ENCODE results near the gene C1QA. TPM values are rescaled to one million over a fixed set of nuclear protein-coding genes. Genes with fewer than 3 reads are reported as not detected.
"Not testable (repeated sequence)": the region's sequence is repeated elsewhere in the genome, so short reads cannot be mapped to it uniquely, and the experiment has no call there.

C1QA gene
- total RNA-seq, 1 experiment from 2014 or later = 0.50 TPM

DNA sequence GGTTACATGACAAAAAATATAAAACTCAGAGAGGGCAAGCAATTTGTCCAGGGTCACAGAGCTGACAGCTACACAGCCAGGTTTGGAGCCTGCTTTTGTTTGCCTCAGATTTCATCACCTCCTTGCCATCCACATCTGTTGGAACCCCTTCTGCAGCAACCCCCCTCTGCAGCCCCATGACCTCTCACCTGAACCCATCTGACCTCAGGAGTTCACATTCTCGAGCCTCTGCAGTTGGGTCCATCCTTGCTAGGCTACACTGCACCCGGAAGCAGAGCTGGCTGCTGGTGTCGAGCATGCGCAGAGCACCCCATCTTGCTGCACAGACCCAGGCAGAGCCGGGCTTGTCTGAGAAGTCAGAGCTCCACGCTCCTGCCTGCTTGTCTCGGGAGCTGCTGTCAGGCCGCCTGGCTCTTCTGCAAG, 26.6 kb downstream of the C1QA start (continued):
- TF ChIP-seq, protein P1, sequence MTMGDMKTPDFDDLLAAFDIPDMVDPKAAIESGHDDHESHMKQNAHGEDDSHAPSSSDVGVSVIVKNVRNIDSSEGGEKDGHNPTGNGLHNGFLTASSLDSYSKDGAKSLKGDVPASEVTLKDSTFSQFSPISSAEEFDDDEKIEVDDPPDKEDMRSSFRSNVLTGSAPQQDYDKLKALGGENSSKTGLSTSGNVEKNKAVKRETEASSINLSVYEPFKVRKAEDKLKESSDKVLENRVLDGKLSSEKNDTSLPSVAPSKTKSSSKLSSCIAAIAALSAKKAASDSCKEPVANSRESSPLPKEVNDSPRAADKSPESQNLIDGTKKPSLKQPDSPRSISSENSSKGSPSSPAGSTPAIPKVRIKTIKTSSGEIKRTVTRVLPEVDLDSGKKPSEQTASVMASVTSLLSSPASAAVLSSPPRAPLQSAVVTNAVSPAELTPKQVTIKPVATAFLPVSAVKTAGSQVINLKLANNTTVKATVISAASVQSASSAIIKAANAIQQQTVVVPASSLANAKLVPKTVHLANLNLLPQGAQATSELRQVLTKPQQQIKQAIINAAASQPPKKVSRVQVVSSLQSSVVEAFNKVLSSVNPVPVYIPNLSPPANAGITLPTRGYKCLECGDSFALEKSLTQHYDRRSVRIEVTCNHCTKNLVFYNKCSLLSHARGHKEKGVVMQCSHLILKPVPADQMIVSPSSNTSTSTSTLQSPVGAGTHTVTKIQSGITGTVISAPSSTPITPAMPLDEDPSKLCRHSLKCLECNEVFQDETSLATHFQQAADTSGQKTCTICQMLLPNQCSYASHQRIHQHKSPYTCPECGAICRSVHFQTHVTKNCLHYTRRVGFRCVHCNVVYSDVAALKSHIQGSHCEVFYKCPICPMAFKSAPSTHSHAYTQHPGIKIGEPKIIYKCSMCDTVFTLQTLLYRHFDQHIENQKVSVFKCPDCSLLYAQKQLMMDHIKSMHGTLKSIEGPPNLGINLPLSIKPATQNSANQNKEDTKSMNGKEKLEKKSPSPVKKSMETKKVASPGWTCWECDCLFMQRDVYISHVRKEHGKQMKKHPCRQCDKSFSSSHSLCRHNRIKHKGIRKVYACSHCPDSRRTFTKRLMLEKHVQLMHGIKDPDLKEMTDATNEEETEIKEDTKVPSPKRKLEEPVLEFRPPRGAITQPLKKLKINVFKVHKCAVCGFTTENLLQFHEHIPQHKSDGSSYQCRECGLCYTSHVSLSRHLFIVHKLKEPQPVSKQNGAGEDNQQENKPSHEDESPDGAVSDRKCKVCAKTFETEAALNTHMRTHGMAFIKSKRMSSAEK (CRISPR knock-in tag; IDR thresholded peaks at IDR 0.05; ENCODE audit: borderline replicate concordance) = no peak
- TF ChIP-seq FOXJ3 (CRISPR knock-in tag; IDR thresholded peaks at IDR 0.05; ENCODE audit: borderline replicate concordance) (no peak), ZNF317 (CRISPR knock-in tag; IDR thresholded peaks at IDR 0.05; ENCODE audit: borderline replicate concordance, low read depth) (no peak), ZNF416 (CRISPR knock-in tag; IDR thresholded peaks at IDR 0.05) (no peak)
- TF ChIP-seq, protein P2, sequence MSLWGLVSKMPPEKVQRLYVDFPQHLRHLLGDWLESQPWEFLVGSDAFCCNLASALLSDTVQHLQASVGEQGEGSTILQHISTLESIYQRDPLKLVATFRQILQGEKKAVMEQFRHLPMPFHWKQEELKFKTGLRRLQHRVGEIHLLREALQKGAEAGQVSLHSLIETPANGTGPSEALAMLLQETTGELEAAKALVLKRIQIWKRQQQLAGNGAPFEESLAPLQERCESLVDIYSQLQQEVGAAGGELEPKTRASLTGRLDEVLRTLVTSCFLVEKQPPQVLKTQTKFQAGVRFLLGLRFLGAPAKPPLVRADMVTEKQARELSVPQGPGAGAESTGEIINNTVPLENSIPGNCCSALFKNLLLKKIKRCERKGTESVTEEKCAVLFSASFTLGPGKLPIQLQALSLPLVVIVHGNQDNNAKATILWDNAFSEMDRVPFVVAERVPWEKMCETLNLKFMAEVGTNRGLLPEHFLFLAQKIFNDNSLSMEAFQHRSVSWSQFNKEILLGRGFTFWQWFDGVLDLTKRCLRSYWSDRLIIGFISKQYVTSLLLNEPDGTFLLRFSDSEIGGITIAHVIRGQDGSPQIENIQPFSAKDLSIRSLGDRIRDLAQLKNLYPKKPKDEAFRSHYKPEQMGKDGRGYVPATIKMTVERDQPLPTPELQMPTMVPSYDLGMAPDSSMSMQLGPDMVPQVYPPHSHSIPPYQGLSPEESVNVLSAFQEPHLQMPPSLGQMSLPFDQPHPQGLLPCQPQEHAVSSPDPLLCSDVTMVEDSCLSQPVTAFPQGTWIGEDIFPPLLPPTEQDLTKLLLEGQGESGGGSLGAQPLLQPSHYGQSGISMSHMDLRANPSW (CRISPR knock-in tag; conservative IDR thresholded peaks at IDR 0.05; ENCODE audit: low read depth) = no peak

DNA sequence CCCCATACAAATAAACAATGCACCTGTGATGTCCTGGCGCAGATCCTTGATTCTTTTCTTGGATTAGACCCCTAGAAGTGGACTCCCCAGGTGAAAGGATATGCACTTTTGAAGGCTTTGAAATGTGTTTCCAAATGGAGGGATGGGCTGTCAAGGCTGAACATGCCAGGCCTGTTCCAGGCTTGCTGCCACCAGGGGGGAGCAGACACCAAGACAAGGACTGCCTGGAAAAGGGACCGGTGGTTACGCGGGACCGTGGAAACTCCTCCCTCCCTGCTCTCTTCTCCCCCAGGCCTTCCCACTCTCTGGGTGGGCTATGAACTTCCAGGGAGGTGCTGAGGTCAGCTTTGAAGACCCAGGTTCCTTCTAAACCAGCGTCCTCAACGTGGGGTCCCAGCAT, 29.3 kb downstream of the C1QA start:
- Mint-ChIP-seq H3K27me3 (ENCODE audit: low read depth) (no peaks in the 10 kb centered on the region), H3K4me1 (no peaks in the 10 kb centered on the region; the same call in 1 of the 2 replicates), H3K9me3 (no peaks in the 10 kb centered on the region), H3K27ac (no peak overlapping the region), H3K36me3 (no peaks in the 10 kb centered on the region), H3K4me3 (no peak overlapping the region)
- POLR2A ChIA-PET = no interaction called here
- ATAC-seq (peak; percentile 27), DNase-seq (ENCODE audit: low spot score) (peak; percentile 72)
- CTCF ChIA-PET = interaction anchor here (0.6 to 1.4 kb wide), 8 partner anchors 37 to 298 kb away, joined by 3 to 15 read pairs (median 4); no protein-coding TSS in a partner anchor
- TF ChIP-seq, protein P3, sequence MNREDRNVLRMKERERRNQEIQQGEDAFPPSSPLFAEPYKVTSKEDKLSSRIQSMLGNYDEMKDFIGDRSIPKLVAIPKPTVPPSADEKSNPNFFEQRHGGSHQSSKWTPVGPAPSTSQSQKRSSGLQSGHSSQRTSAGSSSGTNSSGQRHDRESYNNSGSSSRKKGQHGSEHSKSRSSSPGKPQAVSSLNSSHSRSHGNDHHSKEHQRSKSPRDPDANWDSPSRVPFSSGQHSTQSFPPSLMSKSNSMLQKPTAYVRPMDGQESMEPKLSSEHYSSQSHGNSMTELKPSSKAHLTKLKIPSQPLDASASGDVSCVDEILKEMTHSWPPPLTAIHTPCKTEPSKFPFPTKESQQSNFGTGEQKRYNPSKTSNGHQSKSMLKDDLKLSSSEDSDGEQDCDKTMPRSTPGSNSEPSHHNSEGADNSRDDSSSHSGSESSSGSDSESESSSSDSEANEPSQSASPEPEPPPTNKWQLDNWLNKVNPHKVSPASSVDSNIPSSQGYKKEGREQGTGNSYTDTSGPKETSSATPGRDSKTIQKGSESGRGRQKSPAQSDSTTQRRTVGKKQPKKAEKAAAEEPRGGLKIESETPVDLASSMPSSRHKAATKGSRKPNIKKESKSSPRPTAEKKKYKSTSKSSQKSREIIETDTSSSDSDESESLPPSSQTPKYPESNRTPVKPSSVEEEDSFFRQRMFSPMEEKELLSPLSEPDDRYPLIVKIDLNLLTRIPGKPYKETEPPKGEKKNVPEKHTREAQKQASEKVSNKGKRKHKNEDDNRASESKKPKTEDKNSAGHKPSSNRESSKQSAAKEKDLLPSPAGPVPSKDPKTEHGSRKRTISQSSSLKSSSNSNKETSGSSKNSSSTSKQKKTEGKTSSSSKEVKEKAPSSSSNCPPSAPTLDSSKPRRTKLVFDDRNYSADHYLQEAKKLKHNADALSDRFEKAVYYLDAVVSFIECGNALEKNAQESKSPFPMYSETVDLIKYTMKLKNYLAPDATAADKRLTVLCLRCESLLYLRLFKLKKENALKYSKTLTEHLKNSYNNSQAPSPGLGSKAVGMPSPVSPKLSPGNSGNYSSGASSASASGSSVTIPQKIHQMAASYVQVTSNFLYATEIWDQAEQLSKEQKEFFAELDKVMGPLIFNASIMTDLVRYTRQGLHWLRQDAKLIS (CRISPR knock-in tag; IDR thresholded peaks at IDR 0.05; ENCODE audit: borderline replicate concordance) = no peak
- TF ChIP-seq, protein P4, sequence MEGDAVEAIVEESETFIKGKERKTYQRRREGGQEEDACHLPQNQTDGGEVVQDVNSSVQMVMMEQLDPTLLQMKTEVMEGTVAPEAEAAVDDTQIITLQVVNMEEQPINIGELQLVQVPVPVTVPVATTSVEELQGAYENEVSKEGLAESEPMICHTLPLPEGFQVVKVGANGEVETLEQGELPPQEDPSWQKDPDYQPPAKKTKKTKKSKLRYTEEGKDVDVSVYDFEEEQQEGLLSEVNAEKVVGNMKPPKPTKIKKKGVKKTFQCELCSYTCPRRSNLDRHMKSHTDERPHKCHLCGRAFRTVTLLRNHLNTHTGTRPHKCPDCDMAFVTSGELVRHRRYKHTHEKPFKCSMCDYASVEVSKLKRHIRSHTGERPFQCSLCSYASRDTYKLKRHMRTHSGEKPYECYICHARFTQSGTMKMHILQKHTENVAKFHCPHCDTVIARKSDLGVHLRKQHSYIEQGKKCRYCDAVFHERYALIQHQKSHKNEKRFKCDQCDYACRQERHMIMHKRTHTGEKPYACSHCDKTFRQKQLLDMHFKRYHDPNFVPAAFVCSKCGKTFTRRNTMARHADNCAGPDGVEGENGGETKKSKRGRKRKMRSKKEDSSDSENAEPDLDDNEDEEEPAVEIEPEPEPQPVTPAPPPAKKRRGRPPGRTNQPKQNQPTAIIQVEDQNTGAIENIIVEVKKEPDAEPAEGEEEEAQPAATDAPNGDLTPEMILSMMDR (IDR thresholded peaks at IDR 0.05) = peak; percentile 52

DNA sequence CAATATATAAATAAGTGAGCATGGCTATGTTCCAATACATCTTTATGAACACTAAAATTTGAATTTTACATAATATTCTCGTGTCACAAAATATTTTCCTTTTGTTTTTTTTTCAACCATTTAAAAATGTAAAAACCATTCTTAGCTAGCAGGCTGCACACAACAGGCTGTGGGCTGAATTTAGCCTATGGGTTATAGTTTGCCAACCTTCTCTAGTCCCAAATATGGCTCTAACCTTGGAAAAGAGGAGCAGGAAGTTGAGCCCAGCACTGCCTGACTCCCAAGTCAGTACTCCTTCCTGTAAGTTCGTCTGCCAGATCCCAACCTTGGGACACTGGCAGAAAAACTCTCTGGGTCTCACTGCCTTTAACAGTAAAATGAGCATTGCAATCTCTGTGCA, 30.0 kb downstream of the C1QA start:
- POLR2A ChIA-PET = no interaction called here
- Mint-ChIP-seq H3K27ac (no peak overlapping the region), H3K4me3 (no peak overlapping the region), H3K4me1 (no peaks in the 10 kb centered on the region; the same call in 1 of the 2 replicates), H3K9me3 (no peaks in the 10 kb centered on the region), H3K27me3 (ENCODE audit: low read depth) (no peaks in the 10 kb centered on the region), H3K36me3 (no peaks in the 10 kb centered on the region)
- ATAC-seq (no peak), DNase-seq (ENCODE audit: low spot score) (no peak)
- TF ChIP-seq, protein P5, sequence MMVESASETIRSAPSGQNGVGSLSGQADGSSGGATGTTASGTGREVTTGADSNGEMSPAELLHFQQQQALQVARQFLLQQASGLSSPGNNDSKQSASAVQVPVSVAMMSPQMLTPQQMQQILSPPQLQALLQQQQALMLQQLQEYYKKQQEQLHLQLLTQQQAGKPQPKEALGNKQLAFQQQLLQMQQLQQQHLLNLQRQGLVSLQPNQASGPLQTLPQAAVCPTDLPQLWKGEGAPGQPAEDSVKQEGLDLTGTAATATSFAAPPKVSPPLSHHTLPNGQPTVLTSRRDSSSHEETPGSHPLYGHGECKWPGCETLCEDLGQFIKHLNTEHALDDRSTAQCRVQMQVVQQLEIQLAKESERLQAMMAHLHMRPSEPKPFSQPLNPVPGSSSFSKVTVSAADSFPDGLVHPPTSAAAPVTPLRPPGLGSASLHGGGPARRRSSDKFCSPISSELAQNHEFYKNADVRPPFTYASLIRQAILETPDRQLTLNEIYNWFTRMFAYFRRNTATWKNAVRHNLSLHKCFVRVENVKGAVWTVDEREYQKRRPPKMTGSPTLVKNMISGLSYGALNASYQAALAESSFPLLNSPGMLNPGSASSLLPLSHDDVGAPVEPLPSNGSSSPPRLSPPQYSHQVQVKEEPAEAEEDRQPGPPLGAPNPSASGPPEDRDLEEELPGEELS (CRISPR knock-in tag; IDR thresholded peaks at IDR 0.05) = no peak
- TF ChIP-seq ZBTB21 (CRISPR knock-in tag; IDR thresholded peaks at IDR 0.05; ENCODE audit: borderline replicate concordance) (no peak), TEAD4 (CRISPR knock-in tag; IDR thresholded peaks at IDR 0.05) (no peak), EMX1 (CRISPR knock-in tag; IDR thresholded peaks at IDR 0.05) (no peak), MYBL2 (CRISPR knock-in tag; IDR thresholded peaks at IDR 0.05) (no peak), ZNF121 (CRISPR knock-in tag; IDR thresholded peaks at IDR 0.05) (no peak), ESRRA (CRISPR knock-in tag; IDR thresholded peaks at IDR 0.05; ENCODE audit: borderline replicate concordance) (no peak)
- TF ChIP-seq, protein P6, sequence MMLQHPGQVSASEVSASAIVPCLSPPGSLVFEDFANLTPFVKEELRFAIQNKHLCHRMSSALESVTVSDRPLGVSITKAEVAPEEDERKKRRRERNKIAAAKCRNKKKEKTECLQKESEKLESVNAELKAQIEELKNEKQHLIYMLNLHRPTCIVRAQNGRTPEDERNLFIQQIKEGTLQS (CRISPR knock-in tag; conservative IDR thresholded peaks at IDR 0.05) = no peak
- CTCF ChIA-PET = interaction anchor here (1.3 to 2.6 kb wide), 4 partner anchors 36 to 298 kb away, joined by 3 to 9 read pairs (median 5); no protein-coding TSS in a partner anchor

DNA sequence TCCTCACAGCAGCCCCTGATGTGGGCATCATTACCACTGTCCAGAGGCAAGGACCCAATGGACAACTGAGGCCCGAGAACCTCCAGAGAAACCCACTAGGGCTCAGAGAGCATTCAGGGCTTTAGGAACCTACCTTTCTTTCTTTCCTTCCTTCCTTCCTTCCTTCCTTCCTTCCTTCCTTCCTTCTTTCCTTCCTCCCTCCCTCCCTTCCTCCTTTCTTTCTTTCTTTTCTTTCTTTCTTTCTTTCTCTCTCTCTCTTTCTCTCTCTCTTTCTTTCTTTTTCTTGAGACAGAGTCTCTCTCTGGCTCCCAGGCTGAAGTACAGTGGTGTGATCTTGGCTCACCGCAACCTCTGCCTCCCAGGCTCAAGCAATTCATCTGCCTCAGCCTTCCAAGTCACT, 32.4 kb downstream of the C1QA start:
- CTCF ChIA-PET = interaction anchor here (1.5 kb wide), 1 partner anchor 262 kb away, joined by 4 read pairs; no protein-coding TSS in a partner anchor
- H3K4me1 Mint-ChIP-seq; DNase-seq (ENCODE audit: low spot score); H3K36me3 Mint-ChIP-seq; POLR2A ChIA-PET; H3K27ac Mint-ChIP-seq; H3K27me3 Mint-ChIP-seq (ENCODE audit: low read depth); H3K9me3 Mint-ChIP-seq; H3K4me3 Mint-ChIP-seq; ATAC-seq: not testable (repeated sequence)

Measured in WTC11 (cell line).